HL-60 (cell line): Measurements from ENCODE around the gene PLA2R1.

Experiments used
- DNase-seq, 2 experiments: peaks; one replicate each; pipeline ENCODE4 v3.0.0-alpha.2; 2010 to 2020; ENCODE audit warnings: low read depth in 1 of 2, low spot score in 1 of 2
- H3K27ac ChIP-seq: fragments of 250-450 bp; sonication (Bioruptor Pico); replicated peaks from 2 replicates; pipeline ENCODE4 v1.5.1; 2020; ENCODE audit warnings: mild to moderate bottlenecking, moderate library complexity
- H3K27me3 ChIP-seq: fragments of 250-450 bp; sonication (Bioruptor Pico); 2 replicates; pipeline ENCODE4 v1.5.1; 2021; ENCODE audit warnings: mild to moderate bottlenecking, moderate library complexity; ENCODE audit not compliant: insufficient read depth, poor library complexity, severe bottlenecking
- H3K4me3 ChIP-seq: replicated peaks from 2 replicates; pipeline ENCODE4 v1.5.1; 2011; ENCODE audit warnings: mild to moderate bottlenecking, control low read depth, low read length; ENCODE audit not compliant: insufficient read depth
- CTCF ChIP-seq: IDR thresholded peaks from one replicate; pipeline ENCODE4 v1.5.1; 2011; ENCODE audit warnings: low read length, control low read depth, inconsistent platforms; ENCODE audit not compliant: insufficient read depth
- GABPA ChIP-seq: IDR thresholded peaks from 2 replicates; pipeline ENCODE4 v1.6.1; 2012; ENCODE audit warnings: low read depth
- POLR2AphosphoS5 ChIP-seq: IDR thresholded peaks from 2 replicates; pipeline ENCODE4 v1.6.1; 2012; ENCODE audit warnings: low read depth
- REST ChIP-seq: IDR thresholded peaks from 2 replicates; pipeline ENCODE4 v1.6.1; 2012; ENCODE audit warnings: low read depth; ENCODE audit not compliant: insufficient replicate concordance
- SPI1 ChIP-seq: IDR thresholded peaks from 2 replicates; pipeline ENCODE4 v1.6.1; 2012; ENCODE audit warnings: low read depth, mild to moderate bottlenecking, borderline replicate concordance

PLA2R1 gene

GRCh38 chr2:160006475-160006874 is 55.9 kb downstream of the PLA2R1 start:
- H3K27ac ChIP-seq, result no peak overlapping the region
- no peak overlapping the region for H3K4me3 ChIP-seq
- peaks cover 3% of the 10 kb centered on the region for H3K27me3 ChIP-seq
- TF ChIP-seq SPI1 (no peak), POLR2AphosphoS5 (no peak), CTCF (no peak), GABPA (no peak), REST (no peak)
- no peak for DNase-seq

- H3K27me3 ChIP-seq, result peaks cover 3% of the 10 kb centered on the region
- H3K27ac ChIP-seq, result no peak overlapping the region
- no peak for DNase-seq
- TF ChIP-seq REST (no peak), GABPA (no peak), CTCF (no peak), POLR2AphosphoS5 (no peak), SPI1 (no peak)
- H3K4me3 ChIP-seq, result no peak overlapping the region
These were observed 56.5 kb downstream of the PLA2R1 start for GRCh38 chr2:160005908-160006307.

- TF ChIP-seq GABPA (no peak), POLR2AphosphoS5 (no peak)
- no peak overlapping the region for H3K27ac ChIP-seq
- H3K27me3 ChIP-seq, result peaks cover 3% of the 10 kb centered on the region
- no peak overlapping the region for H3K4me3 ChIP-seq
- DNase-seq, result no peak
These were observed 56.9 kb downstream of the PLA2R1 start for GRCh38 chr2:160005476-160005875.

GRCh38 chr2:159998961-159999360 is 63.5 kb downstream of the PLA2R1 start:
- TF ChIP-seq POLR2AphosphoS5 (no peak), GABPA (no peak), REST (no peak), CTCF (no peak), SPI1 (no peak)
- peak in 1 of 2 experiments; percentile 3 for DNase-seq
- H3K4me3 ChIP-seq, result no peak overlapping the region
- H3K27me3 ChIP-seq, result peaks cover 3% of the 10 kb centered on the region
- no peak overlapping the region for H3K27ac ChIP-seq
